Stimulated activated CD8-positive, alpha-beta memory T cell treated with anti-CD3 and anti-CD28 coated beads, Interleukin-12 subunit alpha, Interleukin-12 subunit beta, amount 100 ng/mL, for 24 hours (primary cell): ENCODE data around the gene UBE2E2.

ENCODE experiments used
- DNase-seq: peaks from one replicate; pipeline ENCODE4 v3.0.0-alpha.2; 2020; ENCODE audit errors: extremely low read depth

Gene UBE2E2

DNA sequence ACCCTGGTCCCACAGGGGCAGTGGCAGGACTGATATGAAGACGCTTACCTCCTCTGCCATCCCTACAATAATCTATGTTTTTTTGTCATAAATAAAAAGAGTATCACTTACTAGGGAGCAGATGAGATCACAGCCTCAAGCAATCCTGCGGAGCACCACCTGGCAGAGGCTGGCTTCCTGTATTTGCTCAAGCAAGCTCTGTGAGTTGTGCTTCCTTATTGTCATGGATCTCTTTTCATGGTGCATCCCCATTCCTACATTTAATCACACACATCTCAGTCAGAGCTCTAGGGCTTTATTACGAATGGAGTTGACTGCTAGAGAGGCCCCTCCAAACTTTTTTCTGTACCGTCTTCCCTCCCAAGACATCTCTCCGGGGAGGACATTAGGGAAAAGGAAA lies 186.0 kb downstream of the UBE2E2 start:
- no peak for DNase-seq

GRCh38 chr3:23389686-23390085 lies 186.6 kb downstream of the UBE2E2 start:
- no peak for DNase-seq

DNA sequence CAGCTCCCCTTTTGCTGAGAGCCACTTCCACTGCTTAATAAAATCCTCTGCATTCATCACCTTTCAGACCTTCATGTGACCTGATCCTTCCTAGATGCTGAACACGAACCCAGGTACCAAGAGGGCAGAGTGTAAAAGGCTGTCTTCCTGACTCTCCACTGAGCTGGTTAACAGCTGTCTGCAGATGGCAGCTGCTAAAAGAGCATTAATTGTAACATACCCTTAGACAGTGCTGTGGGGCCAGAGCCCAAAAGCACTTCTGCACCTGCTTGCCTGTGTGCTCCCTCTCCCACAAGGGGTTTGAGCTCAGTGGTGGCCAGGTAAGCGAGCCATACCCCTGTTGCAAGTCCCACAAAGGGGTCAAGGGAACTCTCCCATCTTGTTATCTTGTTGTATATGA lies 187.3 kb downstream of the UBE2E2 start:
- DNase-seq = no peak

DNA sequence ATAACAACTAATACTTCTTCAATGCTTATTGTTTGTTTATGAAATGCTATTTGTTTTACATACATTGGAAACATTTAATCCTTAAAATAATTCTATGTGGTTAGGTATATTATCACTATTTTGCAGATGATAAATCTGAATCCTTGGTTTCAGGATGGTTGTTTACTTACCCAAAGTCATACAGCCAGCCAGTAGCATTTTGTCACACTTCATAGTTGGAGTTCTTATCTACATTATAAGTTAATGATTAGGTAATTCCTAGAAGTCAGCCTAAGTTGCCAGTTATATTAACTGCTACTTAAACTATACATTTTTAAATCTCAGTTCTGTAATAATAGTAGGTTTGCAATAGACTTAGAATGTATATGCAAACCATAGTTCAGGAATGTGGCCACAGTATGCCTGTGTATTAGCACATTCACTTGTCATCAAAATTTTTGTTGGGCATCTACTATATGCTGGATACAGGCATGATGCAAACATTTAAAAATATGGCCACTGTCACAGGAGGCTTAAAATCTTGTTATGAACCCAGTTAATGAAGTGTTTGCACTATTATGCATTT lies 187.9 kb downstream of the UBE2E2 start:
- no peak for DNase-seq

GRCh38 chr3:23395115-23395514 lies 192.0 kb downstream of the UBE2E2 start:
- DNase-seq = no peak

GRCh38 chr3:23396746-23397145 lies 193.6 kb downstream of the UBE2E2 start:
- no peak for DNase-seq

DNA sequence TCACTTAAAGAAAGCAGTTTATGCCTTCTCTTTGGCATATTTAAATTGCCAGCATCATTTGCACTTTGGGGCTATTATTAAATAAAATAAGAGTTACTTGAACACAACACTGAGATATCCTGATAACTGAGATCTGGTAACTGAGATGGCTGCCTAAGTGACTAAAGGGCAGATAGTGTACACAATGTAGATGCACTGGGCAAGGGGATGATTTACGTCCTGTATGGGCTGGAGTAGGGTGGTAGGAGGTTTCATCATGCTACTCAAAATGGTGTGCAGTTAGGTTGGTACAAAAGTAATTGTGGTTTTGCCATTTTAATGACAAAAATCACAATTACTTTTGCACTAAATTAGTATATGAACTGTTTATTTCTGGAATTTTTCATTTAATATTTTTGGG lies 196.1 kb downstream of the UBE2E2 start:
- no peak for DNase-seq

DNA sequence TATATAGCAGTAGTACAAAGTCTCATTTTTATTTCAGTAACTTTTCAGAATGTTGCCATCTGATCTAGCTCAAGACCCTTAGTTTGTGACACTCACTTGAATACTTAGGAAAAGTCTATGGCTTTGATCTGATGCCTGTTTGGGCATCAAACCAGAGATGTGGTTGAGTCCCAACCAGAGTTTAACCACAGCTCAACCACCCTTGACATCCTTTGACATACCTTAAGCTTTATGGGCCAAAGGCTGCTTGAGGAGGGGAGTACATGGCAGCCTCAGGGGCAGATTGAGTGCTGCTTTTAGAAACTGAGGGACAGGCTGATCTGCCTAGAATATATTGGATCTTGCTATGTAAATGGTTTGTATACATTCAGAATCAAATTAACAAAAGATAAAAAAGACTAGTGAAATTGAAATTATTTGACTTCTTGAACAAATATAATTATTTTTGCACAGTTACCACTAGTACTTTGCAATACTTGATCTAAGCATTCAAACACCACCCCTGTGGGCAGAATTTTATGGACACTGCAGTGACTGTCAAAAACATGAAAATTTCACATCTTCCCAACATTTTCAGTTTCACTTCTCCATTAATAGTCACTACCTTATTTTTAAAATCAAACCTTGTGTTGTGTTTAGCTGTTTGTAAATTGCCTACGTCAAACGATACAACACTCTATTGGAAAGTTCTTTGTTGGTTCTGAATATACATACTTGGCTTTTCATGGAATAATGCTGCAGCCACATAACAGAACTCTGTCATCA lies 199.8 kb downstream of the UBE2E2 start:
- no peak for DNase-seq

- no peak for DNase-seq
Observed at GRCh38 chr3:23404246-23404645, 201.1 kb downstream of the UBE2E2 start.

GRCh38 chr3:23405081-23405480 lies 202.0 kb downstream of the UBE2E2 start:
- DNase-seq = no peak

DNA sequence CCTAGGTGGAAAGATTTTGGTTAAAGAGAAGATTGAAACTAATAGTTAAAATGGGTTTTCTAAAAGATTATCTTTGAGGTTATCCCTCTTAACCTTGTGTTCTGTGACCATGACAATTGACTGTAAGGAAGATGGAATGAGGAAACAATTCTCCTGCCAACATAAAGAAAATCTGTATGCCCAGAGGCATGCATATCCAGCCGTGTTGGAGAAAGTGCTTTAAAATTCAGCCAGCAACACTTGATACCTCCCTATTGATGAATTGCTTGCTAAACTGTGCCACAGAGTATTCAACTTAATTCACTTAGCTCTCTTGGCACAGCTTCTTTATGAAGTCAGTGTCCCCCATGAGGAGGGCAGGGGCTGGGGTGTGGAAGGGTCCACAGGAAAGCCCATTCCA lies 203.5 kb downstream of the UBE2E2 start:
- DNase-seq = no peak

DNA sequence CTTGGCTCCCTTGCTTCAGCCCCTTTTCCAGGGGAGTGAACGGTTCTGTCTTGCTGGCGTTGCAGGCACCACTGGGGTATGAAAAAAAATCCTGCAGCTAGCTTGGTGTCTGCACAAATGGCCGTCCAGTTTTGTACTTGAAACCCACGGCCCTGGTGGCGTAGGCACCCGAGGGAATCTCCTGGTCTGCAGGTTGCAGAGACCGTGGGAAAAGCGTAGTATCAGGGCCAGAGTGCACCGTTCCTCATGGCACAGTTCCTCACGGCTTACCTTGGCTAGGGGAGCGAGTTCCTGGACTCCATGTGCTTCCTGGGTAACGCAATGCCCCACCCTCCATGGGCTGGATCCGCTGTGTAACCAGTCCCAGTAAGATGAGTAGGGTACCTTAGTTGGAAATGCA lies 214.9 kb downstream of the UBE2E2 start:
- DNase-seq = no peak

- no peak for DNase-seq
Observed at GRCh38 chr3:23421811-23422516, 218.8 kb downstream of the UBE2E2 start.

GRCh38 chr3:23422517-23422851 lies 219.4 kb downstream of the UBE2E2 start:
- DNase-seq = no peak

- DNase-seq = no peak
Observed at GRCh38 chr3:23425410-23425809, 222.3 kb downstream of the UBE2E2 start.

DNA sequence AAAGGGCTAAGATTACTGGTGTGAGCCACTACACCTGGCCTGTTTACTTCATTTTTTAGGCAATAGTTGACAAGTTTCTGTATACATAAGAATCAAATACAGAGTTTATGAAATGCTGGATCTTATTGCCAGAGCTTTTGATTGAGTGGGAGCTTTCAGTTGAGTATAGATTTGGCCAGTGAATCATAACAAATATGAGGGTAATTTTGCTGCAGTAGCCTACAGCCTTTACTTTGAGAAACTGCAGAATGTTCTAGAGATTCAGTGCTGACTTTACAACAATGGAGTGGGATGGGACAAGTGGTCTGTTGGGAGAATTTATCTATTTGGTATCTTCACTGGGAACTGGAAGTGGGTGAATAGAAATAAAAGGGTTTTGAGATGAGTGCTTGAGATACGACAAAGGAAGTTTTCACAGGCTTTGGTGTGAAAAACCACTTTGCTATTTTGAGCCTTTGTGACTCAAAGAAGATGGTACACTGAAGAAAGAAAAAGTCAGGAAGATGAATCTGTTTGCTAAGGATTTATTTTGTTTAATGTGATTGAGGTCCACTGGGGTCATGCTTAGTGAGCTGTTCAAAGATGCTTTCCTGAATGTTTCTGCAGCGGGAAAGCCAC lies 227.8 kb downstream of the UBE2E2 start:
- DNase-seq = no peak

GRCh38 chr3:23431764-23432163 lies 228.6 kb downstream of the UBE2E2 start:
- no peak for DNase-seq

DNA sequence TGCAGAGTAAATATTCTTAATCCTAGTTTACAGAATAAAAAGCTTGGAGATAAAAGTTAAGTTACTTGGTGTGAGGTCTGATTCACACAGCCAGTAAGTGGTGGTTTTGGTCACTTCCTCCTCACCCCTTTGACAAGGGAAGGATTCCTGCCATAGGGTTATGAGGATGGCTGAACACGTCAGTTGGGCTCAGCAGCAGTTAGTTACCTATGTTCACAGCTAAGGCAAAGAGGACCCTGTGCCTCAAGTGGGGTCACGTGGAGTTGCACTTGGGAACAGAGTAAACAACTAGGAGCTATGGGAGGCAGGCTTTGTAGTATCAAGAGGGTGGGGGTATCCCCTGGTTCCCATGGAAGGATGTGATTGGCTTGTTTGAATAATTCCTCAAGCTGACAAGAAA lies 232.2 kb downstream of the UBE2E2 start:
- DNase-seq = no peak

- no peak for DNase-seq
Observed at GRCh38 chr3:23435904-23436303, 232.8 kb downstream of the UBE2E2 start.

DNA sequence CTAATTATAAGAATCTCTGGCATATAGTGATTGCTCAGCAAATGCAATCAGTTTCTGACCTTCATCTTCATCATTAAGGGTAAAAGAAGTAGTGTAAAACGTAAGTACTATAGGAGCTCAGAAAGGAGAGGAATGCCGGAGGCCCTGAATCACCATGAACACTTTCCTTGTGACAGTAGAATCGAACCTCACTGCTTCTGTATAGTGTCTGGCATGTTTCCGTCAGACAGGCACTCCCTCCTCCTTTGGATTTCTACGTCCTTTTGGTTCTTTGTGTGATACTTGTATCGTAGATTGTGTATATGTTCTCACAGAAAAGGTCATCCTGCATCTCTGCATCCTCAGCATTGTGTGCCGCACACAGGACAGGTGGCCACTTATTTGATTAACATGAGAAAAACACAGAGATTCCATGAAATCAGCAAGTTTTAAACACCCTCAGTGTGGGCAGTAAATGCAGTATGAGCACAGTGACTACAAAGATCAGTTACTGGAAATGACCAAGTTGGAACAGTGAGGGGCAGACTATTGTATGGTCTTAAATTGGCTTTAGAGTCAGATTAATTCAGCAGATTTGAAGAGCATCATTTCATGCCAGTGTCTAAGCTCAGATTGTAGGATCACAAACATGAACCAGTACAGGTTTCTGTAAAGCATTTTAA lies 234.5 kb downstream of the UBE2E2 start:
- DNase-seq = no peak

DNA sequence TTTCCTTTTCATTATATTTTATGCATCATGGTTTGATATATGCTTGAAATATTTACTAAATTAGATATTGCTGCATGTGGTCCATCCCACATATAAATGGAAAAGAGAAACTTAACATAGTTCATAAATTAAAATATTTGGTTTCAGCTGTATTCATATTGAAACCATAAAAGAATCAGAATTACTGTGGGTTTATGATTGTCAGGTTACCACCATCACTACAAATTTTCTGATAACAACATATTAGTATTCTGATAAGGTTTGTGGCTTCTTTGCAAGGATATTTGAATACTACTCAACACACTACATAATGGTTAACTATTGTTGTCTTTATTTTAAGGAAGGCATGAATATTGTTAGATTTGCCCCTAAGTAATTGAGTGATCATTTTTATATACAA lies 235.5 kb downstream of the UBE2E2 start:
- DNase-seq = no peak

- DNase-seq = no peak
Observed at GRCh38 chr3:23439080-23439479, 236.0 kb downstream of the UBE2E2 start.
